NCI-H187 treated with DMSO at 0.1 percent for 48 hours (cell line): Measurements from ENCODE around the gene DOP1B.
A peak's percentile ranks its signal among the peaks of the same experiment; 100 is the strongest.
"Not testable (repeated sequence)": the region's sequence is repeated elsewhere in the genome, so short reads cannot be mapped to it uniquely, and the experiment has no call there.

Source experiments
- DNase-seq: peaks from one replicate; lab custom pipeline; 2025; lab: John Stamatoyannopoulos, UW

The DOP1B gene, protein sequence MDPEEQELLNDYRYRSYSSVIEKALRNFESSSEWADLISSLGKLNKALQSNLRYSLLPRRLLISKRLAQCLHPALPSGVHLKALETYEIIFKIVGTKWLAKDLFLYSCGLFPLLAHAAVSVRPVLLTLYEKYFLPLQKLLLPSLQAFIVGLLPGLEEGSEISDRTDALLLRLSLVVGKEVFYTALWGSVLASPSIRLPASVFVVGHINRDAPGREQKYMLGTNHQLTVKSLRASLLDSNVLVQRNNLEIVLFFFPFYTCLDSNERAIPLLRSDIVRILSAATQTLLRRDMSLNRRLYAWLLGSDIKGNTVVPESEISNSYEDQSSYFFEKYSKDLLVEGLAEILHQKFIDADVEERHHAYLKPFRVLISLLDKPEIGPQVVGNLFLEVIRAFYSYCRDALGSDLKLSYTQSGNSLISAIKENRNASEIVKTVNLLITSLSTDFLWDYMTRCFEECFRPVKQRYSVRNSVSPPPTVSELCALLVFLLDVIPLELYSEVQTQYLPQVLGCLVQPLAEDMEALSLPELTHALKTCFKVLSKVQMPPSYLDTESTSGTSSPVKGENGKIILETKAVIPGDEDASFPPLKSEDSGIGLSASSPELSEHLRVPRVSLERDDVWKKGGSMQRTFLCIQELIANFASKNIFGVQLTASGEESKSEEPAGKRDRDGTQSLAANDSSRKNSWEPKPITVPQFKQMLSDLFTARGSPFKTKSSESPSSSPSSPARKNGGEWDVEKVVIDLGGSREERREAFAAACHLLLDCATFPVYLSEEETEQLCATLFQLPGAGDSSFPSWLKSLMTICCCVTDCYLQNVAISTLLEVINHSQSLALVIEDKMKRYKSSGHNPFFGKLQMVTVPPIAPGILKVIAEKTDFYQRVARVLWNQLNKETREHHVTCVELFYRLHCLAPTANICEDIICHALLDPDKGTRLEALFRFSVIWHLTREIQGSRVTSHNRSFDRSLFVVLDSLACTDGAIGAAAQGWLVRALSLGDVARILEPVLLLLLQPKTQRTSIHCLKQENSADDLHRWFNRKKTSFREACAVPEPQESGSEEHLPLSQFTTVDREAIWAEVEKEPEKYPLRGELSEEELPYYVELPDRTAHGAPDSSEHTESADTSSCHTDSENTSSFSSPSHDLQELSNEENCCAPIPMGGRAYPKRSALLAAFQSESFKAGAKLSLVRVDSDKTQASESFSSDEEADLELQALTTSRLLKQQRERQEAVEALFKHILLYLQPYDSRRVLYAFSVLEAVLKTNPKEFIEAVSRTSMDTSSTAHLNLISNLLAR (N-terminal part only)

DNA sequence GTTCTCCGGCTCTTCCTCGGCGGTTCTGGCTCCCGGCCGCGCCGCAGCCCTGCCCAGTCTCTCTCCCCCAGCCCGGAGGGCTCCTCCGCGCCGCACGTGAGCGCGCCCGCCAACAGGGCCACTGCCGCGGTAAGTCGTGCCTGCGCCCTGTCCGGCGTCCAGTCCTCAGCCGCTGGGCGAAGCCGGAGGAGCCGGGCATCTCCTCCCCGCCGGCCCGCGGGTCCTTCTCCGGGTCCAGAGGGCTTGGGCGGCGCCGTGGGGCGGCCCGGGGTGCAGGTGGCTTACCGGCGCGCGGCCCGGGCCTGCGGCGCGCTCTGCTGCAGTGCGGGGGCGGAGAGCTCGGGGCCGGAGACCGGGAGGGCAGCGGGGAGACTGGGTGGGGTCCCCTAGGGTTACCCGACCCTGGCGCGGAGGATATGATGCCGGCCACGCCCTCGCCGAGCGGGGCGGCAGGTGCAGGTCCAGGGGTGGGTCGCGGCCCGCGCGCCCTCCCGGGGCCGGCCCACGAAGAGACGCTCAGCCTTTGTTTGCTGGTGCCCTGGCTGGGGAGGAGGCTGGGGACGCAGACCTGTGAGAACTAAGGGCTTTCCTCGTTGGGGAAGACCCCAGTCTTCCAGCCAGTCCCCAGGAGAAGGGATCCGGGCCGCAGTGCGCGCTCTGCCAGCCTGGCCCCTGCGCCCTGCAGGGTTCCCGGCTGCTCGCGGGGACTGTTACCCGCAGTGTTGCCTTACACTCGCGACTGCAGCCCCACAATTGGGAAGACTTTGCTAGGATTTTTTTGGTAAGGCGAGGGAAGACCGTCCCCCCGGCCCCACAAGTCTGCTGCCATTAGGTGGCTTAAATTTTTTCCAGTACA lies at the start of gene DOP1B:
TSS of gene DOP1B (plus strand) at position 10 of the 856 bp plus-strand sequence. CDS start 7,910 bp downstream, outside the sequence.
- DNase-seq: no peak

- DNase-seq: no peak
Observed at GRCh38 chr21:36109868-36110267, 46.8 kb upstream of the DOP1B start.

- no peak for DNase-seq
Observed at GRCh38 chr21:36111238-36111637, 45.4 kb upstream of the DOP1B start.

DNA sequence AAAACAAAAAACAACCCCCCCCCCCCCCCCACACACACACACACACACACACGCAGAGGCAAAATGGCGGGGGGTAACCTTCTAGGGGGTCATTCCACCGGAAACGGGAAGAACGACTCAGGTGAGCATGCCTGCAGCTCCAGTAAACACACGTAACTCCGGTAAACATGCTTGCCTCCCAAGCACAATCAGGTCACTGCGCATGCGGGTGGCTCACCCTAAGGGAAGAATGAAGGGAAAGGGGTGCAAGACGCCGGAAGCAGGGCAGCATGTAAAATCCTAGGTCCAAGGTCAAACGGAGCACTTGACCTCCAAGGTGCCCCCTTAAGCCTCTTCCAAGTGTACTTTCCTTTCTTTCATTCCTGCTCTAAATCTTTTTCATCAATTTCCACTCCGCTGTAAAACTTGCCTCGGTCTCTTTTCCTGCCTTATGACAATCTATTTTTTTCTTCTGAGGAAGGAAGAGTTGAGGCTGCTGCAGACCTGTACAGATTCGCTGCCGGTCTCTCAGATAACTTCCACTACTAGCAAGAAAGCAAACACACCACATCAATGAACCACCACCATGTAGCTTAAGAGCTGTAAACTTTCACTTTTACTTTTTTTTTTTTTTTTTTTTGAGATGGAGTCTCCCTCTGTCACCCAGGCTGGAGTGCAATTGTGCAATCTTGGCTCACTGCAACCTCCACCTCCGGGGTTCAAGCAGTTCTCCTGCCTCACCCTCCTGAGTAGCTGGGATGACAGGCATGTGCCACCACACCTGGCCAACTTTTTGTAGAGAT lies 42.8 kb upstream of the DOP1B start:
- DNase-seq: no peak

DNA sequence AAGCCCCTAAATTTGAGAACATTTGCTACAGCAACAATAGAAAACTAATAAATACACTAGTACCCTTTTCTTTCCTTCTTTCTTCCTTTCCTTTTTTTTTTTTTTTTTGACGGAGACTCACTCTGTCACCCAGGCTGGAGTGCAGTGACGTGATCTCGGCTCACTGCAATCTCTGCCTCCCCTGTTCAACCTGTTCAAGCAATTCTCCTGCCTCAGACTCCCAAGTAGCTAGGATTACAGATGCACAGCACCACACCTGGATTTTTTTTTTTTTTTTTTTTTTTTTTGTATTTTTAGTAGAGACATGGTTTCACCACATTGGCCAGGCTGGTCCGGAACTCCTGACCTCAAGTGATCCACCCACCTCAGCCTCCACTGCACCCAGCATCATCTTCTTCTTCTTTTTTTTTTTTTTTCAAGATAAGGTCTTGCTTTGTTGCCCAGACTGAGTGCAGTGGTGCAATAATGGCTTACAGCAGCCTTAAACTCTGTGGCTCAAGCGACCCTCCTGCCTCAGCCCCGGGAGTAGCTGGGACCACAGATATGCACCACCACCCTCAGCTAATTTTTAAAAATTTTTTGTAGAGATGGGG lies 41.4 kb upstream of the DOP1B start:
- no peak for DNase-seq

- no peak for DNase-seq
Observed at GRCh38 chr21:36117286-36117741, 39.3 kb upstream of the DOP1B start.

GRCh38 chr21:36120304-36120888 lies 36.2 kb upstream of the DOP1B start:
- no peak for DNase-seq

GRCh38 chr21:36122977-36123376 lies 33.6 kb upstream of the DOP1B start:
- DNase-seq: no peak

DNA sequence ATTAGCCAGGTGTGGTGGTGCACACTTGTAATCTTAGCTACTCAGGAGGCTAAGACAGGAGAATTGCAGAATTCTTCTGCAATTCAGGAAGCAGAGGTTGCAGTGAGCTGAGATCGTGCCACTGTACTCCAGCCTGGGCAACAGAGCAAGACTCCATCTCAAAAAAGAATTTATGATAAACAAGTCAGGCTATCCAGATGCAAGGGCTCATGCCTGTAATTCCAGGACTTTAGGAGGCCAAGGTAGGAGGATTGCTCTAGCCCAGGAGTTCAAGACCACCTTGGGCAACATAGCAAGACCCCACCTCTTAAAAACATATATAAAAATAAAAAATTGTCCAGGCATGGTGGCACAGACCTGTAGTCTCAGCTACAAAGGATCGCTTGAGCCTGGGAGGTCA lies 32.2 kb upstream of the DOP1B start:
- no peak for DNase-seq

GRCh38 chr21:36125512-36126207 lies 31.0 kb upstream of the DOP1B start:
- peak; percentile 32 for DNase-seq

DNA sequence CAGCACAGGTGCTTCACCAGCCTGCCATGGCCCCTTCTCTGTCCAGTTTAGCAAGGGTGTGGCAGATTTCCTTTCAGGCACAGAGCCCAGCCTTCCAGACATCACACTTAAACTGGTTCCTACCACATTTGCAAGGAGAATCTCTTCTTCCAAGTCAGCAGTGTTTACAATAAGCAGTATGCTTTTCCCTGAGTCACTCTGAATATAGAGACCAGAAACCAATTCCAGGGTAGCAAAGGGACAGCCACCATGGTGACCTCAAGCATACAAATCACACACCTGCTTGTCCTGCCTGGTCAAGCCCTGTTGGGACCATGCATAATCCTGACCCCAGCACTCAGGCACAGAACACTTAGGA lies 30.4 kb upstream of the DOP1B start:
- no peak for DNase-seq

GRCh38 chr21:36126621-36127110 lies 30.0 kb upstream of the DOP1B start:
- DNase-seq: no peak

DNA sequence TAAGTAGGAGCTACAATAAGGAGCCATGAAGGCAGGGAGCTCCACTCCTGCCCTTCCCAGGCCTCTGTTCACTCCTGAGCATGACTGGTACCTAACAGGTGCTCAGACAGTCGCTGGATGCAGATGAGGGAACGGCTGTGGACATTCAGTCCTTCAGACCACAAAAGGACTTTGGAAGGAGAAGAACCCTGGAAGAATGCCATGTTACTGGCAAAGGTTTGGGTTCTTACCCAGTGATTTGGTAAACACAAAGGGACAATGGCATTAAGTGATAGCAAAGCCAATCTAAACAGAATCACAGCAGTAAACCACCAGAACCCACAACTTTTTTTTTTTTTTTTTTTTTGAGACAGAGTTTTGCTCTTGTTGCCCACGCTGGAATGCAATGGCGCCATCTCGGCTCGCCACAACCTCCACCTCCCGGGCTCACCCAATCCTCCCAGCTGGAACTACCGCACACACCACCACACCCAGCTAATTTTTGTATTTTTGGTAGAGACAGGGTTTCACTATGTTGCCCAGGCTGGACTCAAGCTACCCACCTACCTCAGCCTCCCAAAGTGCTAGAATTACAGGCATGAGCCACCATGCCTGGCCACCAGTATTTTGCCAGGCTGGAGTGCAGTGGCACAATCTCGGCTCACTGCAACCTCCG lies 29.2 kb upstream of the DOP1B start:
- no peak for DNase-seq

DNA sequence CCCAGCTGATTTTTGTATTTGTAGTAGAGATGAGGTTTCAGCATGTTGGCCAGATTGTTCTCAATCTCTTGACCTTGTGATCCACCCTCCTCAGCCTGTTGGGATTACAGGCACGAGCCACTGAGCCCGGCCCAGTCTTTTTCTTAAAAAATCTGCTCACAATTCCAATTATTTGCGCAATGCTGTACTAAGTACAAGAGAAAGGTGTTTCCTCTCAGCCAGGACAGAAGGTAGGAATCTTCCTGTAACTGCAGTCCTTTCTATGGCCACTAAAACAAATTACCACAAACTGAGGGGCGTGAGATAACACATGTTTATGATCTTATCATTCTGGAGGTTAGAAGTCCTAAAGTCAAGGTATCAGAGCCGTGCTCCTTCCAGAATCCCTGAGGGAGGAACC lies 28.6 kb upstream of the DOP1B start:
- no peak for DNase-seq

DNA sequence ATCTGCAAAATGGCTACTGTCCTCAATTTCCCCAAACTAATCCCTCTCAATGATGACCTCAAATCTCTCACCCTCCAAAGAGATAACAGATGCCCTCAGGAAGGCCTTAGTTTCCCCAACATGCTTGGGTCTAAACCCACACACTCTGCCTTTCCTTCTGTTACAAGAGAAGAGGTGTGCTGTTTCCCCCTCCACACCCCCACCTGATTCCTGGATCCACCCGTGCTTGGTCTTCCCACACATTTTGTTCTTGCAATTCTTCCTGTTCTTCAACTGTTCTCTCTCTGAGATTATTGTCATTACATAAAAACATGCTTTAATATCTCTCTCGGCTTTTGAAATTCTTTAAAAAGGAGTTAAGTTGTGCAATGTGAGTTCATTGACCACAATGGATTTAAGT lies 27.4 kb upstream of the DOP1B start:
- no peak for DNase-seq

- not testable (repeated sequence) for DNase-seq
Observed at GRCh38 chr21:36130414-36130762, 26.2 kb upstream of the DOP1B start.

DNA sequence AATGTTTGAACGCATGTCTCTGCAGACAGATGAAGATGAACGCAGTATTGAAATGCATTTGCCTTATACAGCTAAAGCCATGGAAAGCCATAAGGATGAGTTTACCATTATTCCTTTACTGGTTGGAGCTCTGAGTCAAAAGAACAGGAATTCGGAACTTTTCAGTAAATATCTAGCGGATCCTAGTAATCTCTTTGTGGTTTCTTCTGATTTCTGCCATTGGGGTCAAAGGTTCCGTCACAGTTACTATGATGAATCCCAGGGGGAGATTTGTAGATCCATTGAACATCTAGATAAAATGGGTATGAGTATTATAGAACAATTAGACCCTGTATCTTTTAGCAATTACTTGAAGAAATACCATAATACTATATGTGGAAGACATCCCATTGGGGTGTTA lies 25.8 kb upstream of the DOP1B start:
- not testable (repeated sequence) for DNase-seq

DNA sequence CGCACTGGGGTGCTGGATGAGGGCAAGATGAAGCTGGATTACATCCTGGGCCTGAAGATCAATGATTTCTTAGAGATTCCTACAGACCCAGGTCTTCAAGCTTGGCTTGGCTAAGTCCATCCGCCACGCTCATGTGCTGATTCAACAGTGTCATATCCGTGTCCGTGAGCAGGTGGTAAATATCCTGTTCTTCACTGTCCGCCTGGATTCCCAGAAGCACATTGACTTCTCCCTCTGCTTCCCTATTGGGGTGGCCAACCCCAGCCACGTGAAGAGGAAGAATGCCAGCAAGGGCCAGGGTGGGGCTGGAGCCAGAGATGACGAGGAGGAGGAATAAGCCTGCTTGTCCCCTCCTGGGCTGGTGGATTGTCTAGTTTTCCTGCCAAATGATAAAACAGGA lies 23.9 kb upstream of the DOP1B start:
- no peak for DNase-seq
